Cerebellar nuclear complex (tissue), 1 donor: ENCODE data around the gene DES.

Source experiments
- DNase-seq, 2 experiments: peaks; one replicate each; lab custom pipeline; 2025; lab: John Stamatoyannopoulos, UW

Gene DES

DNA sequence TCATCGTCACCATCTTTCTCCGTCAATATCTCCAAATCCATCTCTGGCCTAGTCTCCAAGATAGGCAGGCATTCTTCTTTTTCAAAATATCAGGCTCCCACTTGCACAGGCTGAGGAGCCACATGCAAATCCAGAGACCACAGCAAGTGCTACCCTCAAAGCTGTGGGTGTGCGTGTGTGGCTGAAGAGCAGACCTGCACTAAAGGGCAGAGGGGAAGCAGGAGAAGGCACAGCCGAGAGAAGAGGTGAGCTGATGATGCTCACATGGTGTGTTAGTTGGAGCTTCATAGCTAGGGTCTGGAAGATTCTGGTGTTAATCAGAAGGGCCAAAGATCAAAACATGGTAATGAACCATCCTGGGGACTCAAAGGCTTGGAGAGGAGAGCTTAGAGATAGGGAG, 20.3 kb downstream of the DES start:
- DNase-seq: no peak

DNA sequence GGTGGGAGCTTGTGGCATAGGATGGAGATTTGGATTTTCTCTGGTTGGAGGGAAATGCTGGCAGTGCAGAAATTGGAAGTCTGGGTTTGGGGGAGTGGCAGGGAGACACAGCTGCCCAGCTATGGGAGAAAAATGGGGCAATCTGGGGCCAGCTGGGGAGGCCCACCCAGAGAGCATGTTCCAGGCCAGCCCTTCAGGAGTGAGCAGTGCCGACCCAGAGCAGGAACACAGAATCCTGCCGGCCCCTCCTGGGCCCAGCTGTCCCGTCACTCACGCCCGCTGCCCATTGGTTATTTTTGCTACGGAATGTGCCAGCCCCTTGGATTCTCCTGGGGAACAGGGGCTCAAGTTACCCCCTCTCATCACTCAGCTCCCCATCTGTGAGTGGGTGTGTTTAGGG, 21.3 kb downstream of the DES start:
- no peak for DNase-seq

DNA sequence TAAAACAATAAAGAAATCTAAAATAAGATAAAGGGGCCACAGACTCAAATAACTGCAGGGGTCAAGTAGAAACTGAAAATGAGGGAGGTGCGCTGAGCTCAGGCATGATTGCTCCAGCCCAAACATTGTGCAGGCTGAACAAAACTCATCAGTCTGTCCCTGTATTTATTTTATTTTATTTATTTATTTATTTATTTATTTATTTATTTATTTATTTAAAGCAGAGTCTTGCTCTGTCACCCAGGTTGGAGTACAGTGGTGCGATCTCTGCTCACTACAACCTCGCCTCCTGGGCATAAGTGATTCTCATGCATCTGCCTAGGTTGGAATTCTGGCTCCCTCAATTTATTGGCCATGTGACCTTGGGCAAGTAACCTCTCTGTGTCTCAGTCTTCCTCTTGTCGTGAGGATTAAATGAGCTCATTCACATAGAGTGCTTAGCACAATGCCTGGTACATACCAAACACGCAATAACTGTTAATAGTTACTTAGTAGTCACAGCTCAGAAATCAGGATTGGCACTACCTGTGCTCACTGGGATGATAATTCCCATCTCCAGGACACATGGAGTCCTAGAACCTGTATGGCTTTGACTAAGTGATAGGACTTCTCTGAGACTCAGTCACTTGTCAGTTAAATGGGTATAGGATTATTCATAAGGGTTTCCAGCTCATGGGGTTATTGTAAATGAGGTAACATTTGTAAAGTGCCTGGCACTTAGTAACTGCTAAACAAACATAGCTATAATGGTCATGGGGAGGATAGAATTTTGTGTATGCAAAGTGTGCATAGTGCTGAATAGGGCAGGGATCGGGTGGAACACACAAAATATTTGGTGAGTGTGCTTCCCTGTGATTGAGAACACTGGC, 22.4 kb downstream of the DES start:
- no peak for DNase-seq

DNA sequence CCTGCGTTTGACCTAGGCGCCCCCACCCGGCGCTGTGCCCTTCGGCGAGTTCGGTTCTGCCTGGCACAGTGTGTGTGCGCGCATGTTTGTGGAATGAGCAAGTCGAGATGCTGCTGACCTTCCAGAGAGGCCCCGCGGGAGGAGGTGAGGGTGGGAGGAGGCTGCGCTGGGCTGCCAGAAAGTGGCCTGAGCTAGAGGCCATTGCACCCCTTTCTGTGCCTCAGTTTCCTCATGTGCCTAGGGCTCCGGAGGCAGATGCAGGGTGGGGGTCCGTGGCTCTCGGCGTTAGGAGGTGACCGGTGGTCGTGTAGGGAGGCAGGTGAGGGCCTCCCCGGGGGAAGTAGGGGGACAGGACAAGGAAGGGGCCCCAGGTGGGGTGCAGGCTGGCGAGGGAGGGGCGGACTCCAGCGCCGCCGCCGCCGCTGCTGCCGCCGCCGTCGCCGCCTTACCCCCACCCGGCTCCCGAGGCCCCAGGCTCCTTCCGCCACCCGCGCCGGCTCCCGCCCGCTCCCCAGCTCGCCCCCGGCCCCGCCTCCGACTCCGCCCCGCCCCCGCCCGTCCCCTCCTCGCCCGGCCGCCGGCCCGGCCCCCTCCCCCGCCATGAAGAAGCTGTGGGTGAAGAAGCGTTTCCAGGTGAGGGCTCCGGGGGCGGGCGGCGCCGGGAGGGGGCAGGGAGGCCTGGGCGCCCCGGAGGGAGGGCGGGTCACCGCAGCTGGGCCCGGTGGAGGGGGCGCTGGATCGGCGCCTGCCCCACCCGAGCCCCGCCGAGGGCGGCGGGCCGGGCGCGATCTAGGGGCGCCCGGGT, 23.5 kb downstream of the DES start:
- no peak for DNase-seq

DNA sequence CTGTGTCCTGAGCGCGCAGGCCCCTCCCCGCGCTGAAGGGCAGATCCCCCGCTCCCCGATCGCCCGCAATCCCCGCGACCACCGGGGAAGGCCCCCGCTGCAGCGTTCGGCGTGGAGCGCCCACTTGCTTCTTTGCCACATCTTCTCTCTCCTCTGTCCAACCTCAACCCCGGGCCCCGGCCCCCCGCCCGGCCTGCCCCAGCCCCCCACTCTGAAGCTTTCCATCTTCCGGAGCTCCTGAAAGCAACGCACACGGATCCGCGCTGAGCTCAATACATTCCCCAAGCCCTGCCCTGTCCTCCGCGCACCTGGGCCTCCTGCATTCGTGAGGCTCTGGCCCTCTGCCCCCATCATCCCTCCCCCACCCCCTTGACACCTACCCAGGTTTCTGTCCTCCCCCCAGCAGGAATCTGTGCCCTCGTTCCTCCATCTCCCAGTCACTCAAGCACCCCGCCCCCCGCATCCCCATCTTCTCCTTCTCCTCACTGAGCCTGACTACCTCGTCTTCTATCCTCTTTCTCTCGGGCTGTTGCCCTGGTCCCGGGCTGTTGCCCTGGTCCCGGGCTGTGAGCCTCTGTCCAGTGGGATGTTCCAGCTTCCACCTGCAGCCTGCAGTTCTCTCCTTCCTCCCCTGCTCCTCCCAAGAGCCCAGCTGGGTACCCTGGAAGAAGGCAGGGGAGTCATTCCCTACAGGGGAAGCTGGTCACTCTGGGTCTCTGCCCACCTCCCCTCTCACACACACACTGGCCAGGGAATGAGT, 24.3 kb downstream of the DES start:
- no peak for DNase-seq

DNA sequence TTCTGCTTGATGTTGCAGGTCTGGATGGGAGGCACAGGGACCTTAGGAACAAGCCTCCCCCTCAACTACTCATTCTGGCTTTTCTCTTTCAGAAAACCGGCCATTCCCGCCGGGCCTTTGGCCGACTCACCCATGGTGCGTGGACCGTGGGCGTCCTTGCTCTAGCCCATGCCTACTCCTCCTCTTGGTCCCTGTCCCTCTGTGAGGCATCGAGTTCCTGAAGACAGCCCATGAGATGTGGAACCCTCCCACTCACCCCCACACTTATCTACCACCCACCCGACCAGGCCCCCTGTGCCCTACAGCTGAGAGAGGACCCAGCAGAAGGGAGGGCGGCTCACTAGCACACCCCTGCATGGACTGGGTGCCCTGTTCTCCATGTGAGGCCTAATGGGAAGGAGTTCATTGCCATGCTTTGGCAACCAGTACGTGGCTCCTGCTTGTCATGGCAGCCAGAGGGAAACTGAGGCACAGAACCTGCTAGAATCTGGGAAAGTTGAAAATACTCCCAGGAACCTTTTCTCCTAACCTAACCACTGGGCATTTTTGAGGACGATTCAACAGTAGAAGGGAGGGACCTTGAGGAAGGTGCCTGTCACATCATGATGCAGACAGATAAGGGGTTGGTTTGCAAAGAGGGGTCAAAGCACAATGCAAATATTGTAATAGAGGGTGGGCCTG, 25.0 kb downstream of the DES start:
- no peak for DNase-seq

DNA sequence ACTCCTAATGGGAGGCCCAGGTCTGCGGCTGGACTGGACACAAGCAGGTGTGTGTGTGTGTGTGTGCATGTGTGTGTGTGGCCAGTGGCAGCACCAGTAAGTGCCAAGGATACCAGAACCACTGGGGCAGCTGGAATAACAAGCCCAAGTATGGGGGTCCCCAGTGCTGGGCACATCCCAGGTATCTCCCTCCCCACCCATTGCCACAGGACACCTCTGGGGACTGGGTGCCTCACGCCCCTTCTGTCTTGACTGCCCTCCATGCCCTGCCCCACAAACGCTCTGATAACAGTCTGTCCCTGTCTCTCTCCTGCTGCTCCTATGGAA, 25.5 kb downstream of the DES start:
- no peak for DNase-seq

DNA sequence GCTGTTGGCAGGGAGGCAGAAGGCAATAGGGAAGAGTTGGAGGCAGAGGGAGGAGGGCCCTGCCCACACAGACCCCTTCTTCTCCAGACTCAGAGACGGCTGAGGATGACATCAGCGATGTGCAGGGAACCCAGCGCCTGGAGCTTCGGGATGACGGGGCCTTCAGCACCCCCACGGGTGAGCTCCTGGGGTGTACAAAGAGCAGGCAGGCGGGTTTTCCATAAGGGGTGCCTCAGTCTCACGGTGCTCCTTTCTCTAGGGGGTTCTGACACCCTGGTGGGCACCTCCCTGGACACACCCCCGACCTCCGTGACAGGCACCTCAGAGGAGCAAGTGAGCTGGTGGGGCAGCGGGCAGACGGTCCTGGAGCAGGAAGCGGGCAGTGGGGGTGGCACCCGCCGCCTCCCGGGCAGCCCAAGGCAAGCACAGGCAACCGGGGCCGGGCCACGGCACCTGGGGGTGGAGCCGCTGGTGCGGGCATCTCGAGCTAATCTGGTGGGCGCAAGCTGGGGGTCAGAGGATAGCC, 26.5 kb downstream of the DES start:
- DNase-seq: no peak

DNA sequence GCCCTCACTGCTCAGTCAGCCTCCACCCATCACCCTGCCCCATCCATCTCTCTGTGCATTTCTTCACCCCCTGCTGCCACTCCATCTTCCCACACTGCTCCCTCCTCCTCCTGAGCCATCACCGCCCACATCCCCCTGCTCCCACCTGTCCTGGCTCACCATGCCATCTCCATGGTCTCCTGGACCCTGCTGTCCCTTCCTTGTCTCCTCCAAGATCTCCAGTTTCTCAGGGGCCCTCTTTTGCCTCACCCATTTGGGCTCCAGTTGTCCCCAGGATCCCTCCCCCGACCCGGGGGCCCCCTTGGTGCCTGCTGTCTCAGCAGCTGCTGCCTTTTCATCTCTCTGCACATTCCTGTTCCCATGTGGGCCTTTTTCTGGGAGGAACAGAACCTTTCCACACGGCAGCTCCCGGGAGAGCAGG, 27.1 kb downstream of the DES start:
- no peak for DNase-seq

DNA sequence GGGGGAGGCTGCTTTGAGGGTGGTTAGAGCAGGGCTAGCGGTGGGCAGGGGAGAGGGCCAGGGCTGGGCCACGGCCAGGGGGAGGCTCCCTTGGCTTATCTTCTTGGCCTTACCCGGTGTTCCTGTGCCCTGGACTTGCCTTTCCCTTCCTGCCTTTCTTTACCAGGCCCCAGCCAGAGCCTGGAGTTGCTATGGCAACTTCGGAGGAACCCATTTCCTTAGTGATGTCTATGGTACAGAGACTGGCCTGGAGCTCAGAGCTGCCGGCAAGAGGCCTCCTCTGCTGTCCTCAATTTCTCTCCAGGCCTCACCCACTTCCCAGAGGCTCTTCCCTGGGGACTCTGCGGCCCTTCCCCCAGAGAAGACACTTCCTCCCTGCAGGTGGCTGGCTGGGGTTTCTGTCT, 27.9 kb downstream of the DES start:
- DNase-seq: peak in 1 of 2 experiments; percentile 12

DNA sequence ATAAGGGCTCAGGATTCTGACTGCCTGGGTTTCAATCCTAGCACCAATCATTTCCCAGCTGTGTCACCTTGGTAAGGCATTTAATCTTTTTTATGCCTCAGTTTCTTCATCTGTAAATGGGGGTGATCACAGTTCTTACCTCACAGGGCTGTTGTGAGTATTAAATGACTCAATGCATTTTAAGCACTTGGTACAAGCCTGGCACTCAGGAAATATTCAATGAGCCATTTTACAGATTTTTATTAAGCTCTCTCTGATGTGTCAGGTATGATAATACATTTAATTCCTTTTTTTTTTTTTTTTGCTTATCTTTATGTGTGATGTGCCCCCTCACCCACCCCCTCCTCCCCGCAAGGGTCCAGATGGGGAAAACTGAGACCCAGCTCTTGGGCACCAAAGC, 28.5 kb downstream of the DES start:
- no peak for DNase-seq

DNA sequence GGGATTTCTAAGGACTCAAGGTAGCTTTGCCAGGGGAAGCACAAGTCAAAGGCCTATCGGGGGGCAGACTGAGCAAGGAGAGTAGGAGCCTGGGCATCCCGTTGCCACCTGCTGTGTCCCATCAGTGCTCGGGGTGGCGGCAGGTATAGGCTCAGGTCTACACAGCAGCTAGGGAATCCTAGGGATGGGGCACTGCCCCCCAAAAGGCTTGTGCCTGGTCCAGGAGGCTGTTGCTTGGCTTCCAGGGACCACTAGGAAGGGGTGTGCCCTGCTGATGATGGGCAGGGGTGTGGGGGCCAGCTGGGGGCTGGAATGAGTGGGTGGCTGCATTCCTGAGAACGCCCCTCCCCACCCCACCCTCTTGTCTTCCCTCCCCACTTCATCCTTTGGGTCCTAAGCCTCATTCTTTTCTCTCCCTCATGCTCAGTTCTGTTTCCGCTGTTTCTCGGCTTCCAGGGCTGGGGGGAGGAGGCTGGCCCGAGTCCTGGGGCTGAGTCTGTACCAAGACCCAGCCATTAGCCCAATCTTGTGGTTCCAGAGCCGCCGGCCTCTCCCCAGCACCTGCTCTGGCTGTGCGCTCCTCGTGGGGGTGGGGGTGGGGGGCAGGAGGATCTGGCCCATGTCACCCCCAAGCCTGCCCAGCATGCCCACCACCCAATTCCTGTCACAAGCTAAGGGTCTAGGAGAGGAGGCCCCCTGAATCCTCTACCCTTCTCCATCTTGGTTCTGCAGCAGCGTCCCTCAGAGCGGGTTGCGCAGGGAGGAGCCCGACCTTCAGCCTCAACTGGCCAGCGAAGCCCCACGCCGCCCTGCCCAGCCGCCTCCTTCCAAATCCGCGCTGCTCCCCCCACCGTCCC, 29.3 kb downstream of the DES start:
- DNase-seq: no peak

DNA sequence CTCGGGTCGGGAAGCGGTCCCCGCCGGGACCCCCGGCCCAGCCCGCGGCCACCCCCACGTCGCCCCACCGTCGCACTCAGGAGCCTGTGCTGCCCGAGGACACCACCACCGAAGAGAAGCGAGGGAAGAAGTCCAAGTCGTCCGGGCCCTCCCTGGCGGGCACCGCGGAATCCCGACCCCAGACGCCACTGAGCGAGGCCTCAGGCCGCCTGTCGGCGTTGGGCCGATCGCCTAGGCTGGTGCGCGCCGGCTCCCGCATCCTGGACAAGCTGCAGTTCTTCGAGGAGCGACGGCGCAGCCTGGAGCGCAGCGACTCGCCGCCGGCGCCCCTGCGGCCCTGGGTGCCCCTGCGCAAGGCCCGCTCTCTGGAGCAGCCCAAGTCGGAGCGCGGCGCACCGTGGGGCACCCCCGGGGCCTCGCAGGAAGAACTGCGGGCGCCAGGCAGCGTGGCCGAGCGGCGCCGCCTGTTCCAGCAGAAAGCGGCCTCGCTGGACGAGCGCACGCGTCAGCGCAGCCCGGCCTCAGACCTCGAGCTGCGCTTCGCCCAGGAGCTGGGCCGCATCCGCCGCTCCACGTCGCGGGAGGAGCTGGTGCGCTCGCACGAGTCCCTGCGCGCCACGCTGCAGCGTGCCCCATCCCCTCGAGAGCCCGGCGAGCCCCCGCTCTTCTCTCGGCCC, 30.1 kb downstream of the DES start:
- DNase-seq: no peak

DNA sequence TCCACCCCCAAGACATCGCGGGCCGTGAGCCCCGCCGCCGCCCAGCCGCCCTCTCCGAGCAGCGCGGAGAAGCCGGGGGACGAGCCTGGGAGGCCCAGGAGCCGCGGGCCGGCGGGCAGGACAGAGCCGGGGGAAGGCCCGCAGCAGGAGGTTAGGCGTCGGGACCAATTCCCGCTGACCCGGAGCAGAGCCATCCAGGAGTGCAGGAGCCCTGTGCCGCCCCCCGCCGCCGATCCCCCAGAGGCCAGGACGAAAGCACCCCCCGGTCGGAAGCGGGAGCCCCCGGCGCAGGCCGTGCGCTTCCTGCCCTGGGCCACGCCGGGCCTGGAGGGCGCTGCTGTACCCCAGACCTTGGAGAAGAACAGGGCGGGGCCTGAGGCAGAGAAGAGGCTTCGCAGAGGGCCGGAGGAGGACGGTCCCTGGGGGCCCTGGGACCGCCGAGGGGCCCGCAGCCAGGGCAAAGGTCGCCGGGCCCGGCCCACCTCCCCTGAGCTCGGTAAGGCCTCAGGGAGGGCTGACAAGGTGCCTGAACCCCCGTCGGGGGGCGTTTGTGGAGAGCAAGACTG, 30.7 kb downstream of the DES start:
- DNase-seq: no peak

DNA sequence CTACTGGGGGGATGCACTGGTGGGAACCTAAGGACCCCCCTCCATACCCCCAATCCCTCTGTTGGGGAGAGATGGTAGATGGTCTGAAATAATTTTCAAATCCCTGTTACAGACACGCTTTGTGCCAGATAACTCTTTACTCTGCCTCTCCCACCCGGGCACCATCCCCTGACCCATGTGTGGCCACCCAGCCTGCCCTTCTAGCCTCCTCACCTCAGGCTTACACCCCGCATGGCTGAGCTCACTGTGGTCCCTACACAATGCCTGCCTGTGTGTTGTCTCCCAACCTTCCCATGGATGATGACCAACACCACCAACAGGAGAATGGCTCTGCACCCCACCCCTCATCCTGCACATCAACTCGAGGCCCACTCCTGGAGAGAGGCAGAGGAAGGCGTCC, 31.4 kb downstream of the DES start:
- no peak for DNase-seq

DNA sequence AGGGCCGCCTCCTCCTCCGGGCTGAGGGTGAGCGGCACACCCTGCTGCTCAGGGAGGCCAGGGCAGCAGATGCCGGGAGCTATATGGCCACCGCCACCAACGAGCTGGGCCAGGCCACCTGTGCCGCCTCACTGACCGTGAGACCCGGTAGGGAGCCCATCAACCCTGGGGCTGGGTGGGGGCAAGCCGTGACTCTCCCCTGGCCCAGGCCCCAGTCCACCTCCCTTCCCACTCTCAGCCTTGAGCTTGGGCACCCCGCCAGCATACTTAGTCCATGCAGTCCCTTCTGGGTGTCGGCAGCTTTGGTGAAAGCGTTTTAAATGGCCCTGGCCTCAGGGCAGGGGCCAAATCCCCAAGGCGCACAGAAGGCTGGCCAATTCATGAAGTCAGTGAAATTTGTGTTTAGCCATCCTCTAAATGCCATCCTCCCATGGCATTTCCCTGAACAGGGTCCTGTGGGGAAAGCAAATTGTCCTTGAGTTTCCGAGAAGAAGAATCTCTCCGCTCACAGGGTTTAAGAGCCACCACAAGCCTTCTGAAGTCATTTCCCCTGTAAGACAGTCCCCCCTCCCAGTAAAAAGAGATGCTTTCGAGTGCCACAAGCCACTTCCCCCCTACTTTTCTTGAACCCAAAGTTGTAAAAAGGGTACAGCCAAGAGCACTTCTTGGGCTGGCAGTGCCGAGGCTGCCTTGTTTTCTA, 33.6 kb downstream of the DES start:
- DNase-seq: no peak

DNA sequence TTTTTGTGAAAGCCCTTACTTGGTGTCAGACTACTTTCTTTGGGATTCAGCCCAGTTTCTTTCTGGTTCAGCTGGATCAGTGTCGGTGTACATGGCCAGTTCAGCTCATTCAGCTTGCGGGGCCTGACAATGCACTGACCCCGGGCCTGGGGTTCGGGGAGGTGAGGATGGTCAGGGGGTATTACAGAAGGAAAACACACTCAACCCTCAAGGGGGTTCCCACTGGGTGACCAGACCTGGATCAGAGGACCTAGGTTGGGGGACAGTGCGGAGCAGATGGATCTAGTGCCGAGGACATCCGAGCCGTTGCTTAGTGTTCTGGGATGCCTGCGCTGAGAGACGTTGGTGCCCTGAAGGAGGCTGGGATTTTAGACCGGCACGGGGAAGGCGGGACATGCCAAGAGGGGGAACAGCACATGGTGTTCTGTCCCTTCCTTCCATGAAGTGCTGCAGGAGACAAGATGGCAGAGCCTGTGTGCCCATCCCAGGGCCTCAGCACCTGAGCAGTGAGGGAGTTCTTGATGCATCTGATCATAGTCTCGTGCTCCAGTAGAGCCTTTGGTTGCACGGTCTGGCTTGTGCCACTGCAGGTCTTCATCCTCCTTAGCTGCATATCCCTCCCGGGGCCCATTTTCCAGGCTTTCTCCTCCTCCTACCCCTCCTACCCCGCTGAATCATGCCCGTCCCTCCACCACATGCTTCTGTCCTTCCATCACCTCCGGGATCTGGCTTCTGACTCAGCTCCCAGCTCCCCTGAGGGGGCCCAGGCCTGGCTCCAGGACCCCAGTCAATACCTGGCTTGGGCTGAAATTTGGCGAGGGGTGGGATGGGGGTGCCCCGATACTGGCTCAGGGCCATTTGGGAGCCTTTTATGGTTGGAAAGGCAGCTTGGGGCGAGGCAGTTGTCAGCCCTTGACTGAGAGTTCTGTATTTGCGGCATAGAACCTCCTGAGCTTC, 34.5 kb downstream of the DES start:
- DNase-seq: no peak
